HG03039 (cell line): ENCODE data around the gene OLFM1.

Source experiments
- ATAC-seq: cut with Tn5 transposase; IDR thresholded peaks from one replicate; pipeline ENCODE4 v1.9.1; 2021; ENCODE audit warnings: mild to moderate bottlenecking, moderate library complexity; ENCODE audit not compliant: unreplicated experiment

OLFM1 gene

GRCh38 chr9:135167849-135168655 lies 80.6 kb downstream of the OLFM1 start:
- ATAC-seq = no peak

- ATAC-seq = no peak
Measured at GRCh38 chr9:135169709-135170226, 82.3 kb downstream of the OLFM1 start.

DNA sequence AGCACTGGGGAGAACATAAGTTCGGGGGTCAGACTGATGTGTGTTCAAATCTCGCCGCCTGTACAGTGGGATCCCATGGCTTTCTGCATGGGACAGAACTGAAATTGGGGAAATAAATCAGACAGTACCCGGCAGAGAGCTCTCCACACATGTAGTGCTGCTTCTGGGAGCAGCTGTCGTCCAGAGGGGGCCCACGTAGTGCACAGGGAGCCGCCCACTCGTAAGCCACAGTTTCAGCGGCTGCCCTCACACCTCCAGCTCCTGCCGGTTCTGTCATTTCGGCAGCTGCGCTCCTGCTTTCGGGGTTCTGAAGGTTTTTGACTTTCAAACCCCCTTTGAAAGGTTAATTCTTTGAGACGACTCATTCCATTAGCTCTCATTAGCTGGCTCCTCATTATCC lies 83.1 kb downstream of the OLFM1 start:
- ATAC-seq = no peak
